NCI-H748 (cell line): ENCODE measurements around the gene EML2.
"Not testable (repeated sequence)": the region's sequence is repeated elsewhere in the genome, so short reads cannot be mapped to it uniquely, and the experiment has no call there.

Experiments used
- DNase-seq: peaks from one replicate; lab custom pipeline; 2025; ENCODE audit not compliant: unreplicated experiment; lab: John Stamatoyannopoulos, UW

EML2 gene

DNA sequence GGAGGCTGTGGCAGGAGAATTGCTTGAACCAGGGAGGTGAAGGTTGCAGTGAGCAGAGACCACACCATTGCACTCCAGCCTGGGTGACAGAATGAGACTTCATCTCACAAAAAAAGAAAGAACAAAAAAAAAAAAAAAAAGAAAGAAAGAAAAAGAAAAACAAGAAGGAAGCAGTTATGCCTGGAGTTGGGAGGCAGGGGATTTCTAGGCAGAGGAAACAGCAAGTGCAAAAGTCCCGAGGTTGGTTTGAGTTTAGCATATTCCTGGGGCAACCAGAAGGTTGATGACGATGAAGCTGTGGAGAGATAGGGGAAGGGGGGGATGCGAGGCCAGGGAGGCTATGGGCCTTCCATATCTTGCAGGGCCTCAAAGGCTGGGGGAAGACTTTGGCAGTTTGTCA, 11.5 kb upstream of the EML2 start:
- no peak for DNase-seq

DNA sequence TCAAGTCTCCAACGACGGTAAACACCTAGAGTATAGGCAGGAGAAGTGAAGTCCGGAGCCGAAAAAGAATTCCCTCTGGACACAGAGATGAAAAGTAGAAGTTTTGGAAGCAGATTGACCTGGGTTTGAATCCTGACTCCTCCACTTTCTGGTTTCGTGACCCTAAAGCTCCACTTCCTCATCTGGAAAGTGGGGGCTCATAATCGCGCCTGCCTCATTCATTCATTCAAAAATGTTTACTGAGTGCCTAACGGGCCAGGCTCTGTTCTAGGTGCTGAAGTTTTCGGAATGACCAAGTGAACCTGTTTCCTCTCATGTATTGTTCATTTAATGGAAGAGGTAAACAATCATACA, 7.1 kb upstream of the EML2 start:
- no peak for DNase-seq

DNA sequence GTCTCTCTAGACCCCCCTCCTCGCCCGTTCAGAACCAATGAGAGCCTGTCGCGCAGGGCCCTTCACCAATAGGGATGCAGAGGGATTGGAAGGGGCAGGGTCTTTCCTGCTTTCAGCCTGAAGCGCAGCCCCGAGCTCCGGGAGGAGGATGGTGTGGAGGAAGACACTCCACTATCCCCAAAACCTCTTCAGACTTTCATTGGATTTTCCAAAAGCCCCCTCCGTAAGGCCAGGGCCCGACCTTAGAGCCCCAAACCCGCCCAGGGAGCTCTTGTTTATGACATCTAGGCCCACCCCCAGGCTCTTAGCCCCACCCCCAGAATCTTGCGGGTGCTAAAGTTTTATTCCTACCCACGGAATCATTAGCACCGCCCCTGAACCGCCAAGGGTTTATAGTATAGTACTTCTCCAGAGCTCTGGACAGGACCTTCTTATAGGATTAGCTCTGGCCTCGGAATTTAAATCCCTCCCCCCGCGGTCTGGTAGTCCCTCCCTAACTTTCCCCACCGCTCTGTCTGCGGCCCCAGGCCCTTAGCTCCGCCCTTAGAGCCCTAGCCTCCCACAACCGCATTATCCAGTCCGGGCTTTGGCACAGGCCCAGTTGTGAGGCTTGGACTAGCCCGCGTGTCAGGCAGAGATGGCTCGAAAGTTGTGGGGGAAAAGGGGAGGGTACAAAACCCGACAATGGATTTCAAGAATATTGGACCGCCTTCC, 6.6 kb upstream of the EML2 start:
- DNase-seq, result peak; percentile 94

DNA sequence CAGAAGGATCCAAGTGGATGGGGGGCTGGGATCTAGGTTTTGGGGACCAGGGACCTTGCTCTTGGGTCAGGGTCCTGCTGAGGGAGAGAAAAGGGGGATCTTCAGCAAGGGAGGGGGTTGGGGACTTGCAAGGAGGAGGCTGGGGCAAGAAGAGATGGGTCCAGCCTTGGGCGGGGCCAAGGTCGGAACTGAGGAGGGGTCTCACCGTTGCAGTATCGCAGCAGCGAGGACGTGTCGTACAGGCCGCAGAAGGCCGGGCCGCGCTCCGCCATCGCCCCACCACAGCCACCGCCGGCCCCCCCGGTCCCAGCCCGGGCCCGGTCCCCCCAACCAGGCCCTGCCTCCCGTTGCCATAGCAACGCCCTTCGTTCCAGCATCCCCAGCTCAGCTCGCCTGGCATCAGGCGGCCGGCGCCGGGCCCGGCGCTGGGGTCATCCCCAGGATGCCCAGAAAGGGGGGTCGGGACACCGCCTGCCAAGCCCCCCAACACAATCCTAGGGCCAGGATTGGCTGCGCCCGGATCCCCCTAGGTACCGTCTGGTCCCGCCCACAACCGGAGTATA, 6.0 kb upstream of the EML2 start:
- no peak for DNase-seq

DNA sequence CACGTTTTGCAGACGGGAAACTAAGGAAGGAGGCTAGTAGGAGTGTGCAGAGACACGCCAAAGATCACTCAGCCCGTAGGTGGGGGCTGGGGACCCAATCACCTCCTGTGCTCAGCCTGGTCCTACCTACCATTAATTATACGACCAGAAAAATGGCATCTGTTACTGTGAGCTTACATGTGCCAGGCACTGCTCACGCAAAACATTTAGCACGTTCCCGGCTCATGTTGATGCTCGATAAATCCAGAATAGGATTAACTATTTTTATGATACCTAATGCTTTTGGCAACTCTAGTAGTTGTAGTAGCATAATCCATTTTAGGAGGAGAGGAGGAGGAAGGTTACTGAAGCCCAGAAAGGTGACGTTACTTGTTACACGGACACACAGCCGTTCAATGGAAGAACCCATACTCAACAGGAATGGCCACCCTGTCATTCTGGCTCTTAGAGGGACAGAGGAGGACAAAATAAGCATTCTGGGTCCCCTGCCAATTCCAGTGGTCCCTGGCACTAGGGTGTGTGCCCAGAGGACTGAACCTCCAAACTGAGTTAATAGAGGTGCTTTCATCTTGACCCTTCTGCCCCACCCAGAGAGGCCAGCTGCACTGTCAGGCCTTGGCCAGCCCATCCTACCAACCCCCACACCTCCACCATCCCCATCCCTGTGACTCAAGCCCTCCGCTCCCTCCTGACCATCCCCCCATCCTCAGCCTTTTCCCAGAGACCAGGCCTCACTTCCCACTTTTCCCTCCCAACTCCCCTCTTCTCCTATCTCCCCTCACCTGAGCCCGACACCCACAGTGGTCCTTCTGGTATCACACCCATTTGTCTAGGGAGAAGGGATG, 5.0 kb upstream of the EML2 start:
- no peak for DNase-seq

DNA sequence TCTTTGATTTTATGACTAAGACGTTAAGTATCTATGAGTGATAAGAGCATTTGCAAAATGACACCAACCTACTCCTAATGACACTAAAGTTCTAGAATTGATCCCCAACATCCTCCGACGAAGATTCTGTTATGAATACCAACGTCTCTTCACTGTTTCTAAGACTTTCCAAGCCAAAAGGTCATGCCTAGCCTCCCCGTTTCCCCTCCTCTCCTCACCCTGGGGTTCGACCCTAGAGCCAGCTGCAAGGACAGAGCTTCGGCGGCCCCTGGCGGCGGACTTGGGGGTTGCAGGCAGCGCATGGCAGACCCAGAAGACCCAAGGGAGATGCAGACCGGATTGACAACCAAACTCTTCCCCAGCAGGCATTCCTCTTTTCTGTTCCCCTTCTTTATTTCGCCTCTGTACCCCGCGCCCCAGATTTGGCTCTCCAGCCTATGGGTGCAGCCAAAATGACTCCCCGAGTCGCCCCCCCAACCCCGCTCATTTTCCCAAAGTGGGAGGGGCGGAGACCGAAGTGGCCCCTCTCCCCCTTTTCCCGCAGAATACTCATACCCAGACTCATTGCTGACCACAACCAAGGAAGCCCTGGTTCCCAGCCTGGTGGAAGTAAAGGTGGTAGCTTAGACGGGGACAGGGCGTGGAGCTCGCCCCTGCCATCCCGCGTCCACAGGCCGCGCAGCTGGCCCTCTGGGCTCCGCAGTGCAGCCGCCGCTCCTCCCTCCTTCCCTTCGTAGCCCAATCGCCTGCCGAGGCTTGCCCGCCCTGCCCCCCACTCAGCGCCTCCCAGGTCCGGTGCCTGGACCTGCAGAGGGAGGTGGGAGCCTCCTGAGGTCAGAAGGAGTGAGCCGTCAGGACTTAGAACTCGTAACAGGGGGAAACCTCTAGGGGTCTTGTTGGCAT, 4.1 kb upstream of the EML2 start:
- peak; percentile 86 for DNase-seq

DNA sequence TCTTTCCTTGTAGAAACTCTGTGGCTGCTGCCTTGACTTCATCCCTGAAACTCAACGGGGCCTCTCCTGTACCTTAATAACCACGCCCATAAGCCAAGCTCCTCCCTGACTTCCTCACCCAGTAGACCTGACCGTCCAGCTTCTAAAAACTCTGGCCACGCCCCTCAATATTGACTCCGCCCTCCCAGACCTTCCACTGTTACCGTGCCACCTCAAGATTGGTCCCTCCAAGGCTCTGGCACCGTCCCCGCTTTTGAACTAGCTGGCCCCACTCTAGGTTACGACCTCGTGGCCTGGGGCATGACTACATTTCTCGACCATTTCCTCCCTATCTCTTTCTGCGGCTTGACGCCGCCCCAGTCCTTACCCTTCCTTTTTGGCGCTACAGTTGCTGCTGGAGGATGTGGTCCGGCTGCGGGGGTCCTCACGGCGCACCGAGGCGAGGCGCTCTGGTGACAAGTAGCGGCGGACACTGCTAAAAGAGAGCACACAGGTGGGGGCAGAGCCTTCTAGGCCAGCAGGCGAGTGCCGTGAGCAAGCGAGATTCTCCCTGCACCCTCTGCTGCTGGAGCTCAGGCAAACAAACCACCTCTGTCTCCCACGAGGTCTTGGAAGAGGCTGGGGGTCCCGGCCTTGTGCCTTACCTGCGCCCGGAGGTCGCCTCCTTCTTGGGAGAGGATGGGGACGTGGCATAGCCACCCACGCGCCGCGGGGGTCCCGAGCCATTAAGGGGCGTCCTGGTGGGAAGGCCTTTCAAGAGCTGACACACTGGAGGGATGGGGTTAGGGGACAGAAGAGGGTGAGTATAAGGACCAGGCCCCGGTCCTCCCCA, 2.3 kb upstream of the EML2 start:
- DNase-seq, result peak; percentile 98

DNA sequence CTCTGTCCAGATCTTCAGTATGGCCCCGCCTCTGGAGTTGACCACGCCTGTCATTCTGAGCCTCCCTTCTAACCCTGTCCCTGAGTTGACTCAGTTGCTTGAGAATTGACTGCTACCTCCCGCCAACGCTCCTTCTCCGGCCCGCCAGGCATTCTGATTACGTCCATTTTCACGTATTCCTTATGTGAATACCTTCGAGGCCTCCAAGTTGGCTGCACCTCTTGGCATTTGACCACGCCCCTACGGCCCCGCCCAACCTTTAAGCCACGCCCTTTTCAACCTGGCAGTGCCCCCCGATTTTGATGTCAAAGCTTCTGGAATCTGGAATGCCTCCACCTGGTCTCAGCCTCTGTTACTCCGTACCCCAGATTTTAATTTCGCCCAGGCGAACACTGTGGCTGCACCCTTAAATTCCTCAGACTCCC, 1.7 kb upstream of the EML2 start:
- peak; percentile 73 for DNase-seq

DNA sequence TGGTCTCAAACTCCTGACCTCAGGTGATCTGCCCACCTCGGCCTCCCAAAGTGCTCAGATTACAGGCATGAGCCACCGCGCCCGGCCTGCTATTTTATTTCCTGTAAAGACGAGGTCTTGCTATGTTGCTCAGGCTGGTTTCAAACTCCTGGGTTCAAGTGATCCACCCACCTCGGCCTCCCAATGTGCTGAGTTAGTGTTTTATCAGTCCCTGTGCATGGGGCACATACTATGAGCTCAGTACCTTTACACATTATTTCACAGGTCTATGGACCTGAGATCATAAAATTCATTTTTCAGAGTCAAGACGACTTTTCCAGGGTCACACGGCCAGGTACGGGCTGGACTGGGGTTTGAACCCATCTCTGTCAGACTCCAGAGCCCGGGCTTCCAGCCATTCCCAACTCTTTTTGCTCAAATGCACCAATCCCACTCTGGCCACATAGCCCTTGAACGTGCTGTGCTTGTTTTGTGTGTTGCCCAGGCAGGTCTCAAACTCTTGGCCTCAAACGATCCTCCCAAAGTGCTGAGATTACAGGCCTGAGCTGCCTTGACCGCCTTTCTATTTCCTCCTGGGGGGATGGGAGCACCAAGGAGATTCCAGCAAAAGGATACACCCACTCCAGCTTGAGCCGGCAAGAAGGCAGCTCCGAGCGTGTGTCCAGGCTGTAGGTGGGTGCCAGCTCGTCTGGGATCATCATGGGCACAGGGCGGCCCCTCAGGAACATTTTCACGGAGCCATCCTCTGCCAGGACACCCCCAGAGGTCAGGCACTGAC, 1.1 kb downstream of the EML2 start:
- no peak for DNase-seq

DNA sequence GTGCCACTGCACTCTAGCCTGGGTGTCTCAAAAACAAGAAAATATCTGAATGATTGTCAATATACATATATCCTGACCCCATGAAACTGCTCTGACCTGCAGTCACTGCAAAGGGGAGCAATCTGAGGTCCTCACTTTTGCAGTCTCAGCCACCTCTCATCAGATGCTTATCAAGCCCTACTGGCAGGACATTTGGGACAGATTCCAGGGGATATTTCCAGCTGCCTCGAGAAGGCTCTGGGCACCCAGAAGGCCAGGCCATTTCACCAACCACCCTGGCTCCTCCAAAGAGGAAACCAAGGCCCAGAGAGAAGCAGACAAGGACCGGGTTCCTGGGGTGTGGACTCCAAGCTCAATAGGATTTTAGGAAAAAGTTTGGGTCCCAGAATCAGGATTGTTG, 2.3 kb downstream of the EML2 start:
- DNase-seq, result no peak

DNA sequence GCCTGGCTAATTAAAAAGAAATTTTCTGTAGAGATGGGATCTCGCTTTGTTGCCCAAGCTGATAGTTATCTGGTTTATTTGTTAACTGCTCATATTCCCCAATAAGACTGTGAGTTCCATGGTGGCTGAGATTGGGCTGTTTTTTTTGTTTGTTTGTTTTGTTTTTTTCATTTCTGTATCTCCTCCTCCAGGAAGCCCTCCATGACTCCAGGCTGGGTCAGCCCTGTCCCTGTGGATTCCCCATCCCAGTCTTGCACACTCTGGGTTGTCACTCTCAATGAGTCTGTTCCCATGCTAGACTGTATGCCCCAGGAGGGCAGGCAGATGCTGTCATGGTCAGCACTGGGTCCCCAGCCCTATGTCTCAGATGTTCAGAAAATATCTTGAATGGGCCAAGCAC, 2.9 kb downstream of the EML2 start:
- DNase-seq, result no peak

DNA sequence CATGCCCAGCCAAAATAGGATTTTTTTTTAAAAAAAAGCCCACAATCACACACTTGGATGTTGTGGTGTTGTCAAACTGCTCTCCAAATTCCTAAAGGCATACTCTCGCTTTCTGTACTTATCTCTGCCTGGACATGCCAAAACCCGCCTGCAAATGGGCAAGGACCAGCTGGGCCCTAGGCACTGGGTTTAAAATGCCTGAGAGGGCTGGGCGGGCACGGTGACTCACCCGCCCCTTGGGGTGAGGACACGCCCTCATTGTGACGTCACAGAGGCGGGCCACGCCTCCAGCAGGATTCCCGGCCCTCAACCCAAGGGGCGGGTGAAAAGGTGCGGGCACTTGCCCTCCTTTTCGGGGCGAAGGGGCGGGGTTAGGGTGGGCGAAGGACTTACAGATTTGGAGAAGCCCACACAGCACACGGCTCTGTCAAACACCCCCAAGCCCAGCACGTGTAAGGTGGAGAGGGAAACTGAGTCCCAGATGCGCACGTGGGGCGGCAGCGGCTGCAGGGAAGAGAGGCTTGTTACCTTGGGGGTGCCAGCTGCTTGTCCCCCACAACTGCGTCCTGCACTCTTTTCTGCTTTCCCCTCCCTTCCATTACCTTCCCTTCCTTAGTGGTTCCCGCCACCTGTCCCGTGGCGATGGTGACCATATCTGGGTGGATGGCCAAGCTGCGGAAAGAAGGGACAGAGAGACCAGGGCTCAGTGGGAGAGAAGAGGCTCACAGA, 6.6 kb downstream of the EML2 start:
- DNase-seq, result peak; percentile 30

DNA sequence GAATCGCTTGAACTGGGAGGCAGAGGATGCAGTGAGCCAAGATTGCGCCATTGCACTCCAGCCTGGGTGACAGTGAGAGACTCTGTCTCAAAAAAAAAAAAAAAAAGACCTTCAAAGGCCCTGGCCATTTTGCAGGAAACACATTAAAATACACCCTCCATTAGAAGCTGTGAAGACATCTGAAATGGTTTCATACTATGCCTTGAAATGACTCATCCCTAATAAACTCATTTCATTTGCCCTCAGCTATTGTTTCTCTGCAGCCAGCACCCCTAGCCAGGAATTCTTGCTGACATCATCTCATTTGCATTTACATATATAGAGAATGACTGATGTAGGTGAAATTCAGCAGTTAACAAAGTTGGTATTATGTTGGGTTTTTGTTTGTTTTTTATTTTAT, 8.7 kb downstream of the EML2 start:
- DNase-seq, result no peak

DNA sequence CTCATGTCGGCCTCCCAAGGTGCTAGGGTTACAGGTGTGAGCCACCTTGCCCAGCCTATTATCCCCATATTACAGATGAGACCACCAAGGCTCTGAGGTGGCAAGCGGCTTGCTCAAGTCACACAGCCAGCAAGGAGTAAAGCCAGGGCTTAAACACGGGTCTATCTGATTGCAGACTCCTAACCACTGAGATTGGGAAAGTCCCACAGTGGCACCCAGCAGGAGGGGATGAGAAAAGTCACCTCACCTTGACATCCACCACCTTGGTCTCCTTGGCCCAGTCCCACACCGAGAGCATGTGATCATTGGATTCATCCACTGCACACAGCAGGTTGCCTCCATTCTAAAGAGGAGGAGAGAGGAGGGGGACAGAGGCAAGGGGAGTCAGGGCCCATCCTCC, 9.5 kb downstream of the EML2 start:
- no peak for DNase-seq

DNA sequence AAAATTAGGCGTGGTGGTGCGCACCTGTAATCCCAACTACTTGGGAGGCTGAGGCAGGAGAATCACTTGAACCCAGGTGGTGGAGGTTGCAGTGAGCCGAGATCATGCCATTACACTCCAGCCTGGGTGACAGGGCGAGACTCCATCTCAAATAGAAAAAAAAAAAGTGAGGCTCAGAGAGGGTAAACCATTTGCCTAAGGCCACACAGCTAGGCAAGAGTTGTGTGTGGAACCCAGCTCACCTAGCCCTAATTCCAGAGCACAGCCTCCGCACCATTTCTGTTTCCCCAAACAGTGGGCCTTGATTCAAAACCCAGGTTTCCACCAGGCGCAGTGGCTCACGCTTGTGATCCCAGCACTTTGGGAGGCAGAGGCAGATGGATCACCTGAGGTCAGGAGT, 11.0 kb downstream of the EML2 start:
- not testable (repeated sequence) for DNase-seq

DNA sequence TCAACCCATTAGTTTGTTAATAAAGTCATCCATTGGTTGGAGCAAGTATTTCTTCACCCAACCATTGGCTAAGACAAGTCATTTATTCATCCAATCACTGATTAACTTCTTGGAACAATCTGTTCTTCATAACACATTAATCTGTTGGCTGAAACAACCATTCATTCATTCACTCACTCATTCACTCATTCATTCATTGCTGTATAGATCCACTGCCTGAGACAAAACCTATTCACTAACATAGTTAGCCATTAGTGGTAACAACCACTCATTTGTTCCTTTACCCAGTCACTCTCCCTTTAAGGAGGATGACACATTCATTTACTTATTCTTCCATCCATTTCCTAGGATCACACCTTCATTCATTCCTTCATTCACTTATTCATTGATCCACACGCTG, 15.2 kb downstream of the EML2 start:
- DNase-seq, result no peak

DNA sequence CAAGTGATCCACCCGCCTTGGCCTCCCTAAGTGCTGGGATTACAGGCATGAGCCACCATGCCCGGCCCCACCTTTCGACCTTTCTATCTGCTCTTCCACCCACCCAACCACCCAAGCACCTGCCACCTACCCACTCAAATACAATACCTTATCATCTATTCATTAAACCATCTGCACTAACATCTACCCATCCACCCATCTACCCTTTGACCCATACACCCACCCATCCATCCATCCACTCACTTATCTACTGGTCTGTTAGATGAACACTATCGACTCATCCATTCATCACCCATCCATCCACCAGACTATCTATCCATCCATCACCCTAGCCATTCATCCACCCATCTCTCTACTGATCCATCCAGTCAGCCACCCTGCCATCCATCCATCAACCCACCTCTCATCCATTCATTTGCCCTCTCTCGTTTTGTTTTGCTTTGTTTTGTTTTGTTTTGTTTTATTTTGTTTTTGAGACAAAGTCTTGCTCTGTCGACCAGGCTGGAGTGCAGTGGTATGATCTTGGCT, 17.2 kb downstream of the EML2 start:
- DNase-seq, result no peak

DNA sequence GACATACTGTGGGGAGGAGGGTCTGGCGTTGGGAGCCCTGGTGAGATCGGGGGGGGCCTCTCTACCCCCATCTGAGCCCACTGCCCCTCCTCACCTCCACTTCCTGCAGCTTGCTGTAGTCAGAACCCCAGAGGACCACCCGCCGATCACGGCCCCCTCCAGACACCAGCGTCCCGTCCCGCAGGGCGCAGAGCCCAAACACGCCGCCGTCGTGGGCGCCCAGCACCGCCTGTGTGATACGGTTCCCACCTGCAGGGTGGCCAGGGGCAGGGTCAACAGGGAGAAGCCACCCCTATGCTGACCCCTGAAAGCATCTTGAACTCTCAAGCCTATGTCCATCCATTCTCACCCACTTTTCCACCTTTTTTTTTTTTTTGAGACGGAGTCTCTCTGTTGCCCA, 17.8 kb downstream of the EML2 start:
- DNase-seq, result no peak

DNA sequence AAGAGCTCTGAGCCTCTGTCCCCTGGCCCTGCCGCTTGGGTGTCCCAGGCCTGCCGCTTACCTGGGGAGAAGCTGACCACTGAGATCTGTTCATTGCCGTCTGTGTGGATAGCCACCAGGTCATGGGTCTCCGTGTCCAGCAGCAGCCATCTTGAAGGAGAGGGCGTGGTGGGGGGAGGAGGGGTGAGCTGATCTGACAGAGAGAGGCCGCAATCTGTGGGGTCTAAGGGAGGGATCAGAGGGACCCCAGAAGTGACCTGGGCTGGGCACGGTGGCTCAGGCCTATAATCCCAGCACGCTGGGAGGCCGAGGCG, 22.5 kb downstream of the EML2 start:
- no peak for DNase-seq
